Tongue (tissue), 2 donors: Measurements from ENCODE around the gene DYNC1H1. TPM values are rescaled to one million over a fixed set of nuclear protein-coding genes. Genes with fewer than 3 reads are reported as not detected.

ENCODE experiments used
- DNase-seq: peaks from one replicate; pipeline ENCODE4 v3.0.0-alpha.2; 2015
- total RNA-seq: library from RNA; depleted of rRNA; stranded (reverse); fragments of >200 nt; gene quantifications from one replicate; pipeline ENCODE4 v1.2.3, GENCODE V29; 2014

Gene DYNC1H1
- total RNA-seq, 1 donor from 2014 or later, result 610 TPM

DNA sequence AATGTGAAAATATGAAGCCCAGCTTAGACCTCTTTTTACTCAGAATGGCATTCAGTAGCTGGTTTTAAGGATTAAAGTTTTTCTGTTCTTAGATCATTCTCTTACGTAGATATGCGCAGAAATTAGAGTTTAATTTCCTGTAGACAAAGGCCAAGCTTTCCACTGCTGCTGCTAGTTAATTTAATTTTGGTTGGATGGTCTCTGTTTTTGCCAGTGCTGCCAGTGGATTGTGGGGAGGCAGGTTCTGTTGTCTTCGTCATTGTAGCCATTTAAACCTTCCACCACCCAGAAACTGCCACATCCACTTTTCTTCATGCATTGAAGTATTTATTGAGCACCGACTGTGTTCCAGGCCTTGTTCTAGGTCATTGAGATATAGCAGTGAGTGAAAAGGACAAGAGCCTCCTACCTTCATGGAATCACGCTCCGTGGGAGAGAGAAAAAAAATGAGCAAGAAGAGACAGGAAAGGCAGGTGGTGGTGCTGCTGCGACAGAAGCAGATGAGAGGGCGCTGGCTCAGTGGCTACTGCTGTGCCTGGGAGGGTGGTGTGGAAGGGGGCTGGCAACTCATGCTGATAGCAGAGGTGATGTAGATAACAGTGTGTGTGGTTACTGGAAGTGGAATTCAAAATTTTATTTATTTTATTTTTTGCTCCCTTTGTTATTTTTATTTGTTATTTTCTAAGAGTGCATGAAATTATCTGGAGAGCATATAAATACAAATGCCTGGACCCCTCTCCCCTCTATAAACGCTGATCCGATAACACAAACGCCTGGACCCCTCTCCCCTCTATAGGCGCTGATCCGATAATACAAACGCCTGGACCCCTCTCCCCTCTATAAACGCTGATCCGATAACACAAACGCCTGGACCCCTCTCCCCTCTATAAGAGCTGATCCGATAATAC lies 33.3 kb downstream of the DYNC1H1 start:
- DNase-seq, result no peak

DNA sequence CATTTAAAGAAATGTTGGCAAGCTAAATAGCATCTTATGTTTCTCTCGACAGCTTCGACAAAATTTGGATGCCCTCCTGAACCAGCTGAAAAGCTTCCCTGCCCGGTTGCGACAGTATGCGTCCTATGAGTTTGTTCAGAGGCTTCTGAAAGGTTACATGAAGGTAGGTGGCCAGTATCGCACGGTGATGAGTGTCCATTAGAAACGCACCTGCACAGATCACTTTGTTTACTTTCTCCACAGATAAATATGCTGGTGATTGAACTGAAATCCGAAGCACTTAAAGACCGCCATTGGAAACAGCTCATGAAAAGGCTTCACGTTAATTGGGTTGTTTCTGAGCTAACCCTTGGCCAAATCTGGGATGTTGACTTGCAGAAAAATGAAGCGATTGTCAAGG lies 36.5 kb downstream of the DYNC1H1 start:
- no peak for DNase-seq

DNA sequence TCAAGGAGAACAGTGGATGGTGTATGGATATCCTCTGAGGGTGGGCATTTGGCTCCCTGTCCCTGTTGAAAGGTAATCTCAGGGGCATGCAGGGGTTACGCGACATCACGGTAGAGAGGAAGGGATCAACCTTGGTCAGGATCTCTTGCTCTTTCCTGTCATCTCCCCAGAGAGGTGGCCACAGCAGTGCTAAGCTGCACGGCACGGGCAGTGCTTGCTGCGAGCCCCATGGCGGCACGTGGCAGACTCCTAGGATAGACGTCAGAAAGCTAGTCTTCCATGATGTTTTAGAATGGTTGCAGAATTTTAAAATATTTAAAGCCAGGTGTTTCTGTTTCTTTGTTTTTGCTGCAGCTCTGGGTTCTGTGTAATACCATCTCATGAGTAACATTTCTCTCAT lies 41.0 kb downstream of the DYNC1H1 start:
- DNase-seq, result no peak

DNA sequence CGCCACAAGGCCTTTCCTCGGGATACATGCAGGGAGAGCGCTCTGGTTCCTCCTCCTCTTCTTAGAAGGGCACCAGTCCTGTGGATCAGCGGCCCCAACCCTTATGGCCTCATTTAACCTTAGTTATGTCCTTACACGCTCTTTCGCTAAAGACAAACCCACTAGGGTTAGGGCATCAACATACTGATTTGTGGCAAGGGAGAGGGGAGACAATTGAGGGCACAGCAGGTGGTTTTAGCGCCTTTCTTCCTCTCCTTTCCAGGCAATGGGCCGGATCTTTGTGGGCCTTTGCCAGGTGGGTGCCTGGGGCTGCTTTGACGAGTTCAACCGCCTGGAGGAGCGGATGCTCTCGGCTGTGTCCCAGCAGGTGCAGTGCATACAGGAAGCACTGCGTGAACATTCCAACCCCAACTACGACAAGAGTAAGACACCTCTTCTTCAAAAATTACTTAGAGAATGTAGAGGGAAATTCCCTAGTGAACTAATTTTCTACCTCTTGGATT lies 43.6 kb downstream of the DYNC1H1 start:
- DNase-seq, result no peak

DNA sequence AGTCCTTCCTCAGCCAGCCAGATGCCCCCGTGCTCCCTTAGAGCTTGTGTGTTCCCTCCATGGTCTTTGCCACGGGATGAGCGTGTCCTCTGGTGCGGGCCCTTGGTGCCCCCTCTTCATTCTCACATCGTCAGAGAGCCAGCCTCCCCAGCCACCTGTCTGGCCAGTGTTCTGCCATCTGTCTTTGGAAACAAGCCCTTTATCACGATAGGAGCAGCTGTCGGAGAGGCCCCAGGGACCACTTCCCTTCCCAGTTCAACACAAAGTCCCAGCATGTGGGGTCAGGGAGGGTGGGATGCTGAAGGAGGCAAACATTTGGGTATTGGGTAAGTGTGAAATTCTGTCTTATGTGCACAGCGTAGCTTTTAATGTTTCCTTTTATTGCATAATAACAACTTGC lies 44.5 kb downstream of the DYNC1H1 start:
- peak; percentile 10 for DNase-seq

- DNase-seq, result no peak
These were observed 47.3 kb downstream of the DYNC1H1 start for GRCh38 chr14:102011631-102012030.

DNA sequence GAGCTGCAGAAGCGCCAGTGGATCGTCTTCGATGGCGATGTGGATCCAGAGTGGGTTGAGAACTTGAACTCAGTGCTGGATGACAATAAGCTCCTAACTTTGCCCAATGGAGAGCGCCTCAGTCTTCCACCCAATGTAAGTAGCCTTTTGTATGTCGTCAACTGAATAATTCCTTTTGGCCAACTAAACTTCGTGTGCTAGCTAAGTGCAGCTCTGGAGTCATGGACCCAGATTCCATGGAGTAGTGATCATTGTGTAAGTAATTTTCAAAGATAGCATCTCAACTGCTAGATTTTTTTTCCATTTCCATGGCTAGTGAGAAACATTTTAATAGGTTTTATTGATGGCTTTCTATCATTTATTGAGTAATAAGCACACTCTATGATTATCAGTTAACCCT lies 48.0 kb downstream of the DYNC1H1 start:
- no peak for DNase-seq

DNA sequence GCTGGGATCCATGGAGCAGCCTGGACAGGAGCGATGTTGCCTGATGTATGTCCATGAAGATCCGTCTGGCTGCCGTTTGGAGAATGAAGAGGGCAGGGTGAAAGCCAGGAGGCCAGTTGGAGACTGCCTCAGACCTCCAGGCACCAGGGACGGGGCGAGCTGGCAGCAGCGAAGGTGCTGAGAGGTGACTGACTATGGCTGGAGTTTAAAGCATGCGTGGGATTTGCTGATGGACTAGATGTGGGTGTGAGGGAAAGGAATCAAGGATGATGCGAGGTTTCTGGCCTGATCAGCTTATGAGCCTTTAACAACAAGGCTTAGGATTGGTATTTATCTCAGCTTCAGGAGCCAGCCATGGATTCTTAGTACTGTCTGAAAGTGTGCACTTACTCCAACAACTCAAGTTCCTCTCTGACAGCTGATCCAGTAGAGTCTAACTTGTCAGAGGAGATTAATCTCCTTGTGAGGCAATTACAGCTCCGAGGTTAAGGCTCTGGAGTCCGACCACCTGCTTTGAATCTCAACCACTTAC lies 49.4 kb downstream of the DYNC1H1 start:
- DNase-seq, result no peak

GRCh38 chr14:102015045-102015685 lies 50.8 kb downstream of the DYNC1H1 start:
- DNase-seq, result no peak

DNA sequence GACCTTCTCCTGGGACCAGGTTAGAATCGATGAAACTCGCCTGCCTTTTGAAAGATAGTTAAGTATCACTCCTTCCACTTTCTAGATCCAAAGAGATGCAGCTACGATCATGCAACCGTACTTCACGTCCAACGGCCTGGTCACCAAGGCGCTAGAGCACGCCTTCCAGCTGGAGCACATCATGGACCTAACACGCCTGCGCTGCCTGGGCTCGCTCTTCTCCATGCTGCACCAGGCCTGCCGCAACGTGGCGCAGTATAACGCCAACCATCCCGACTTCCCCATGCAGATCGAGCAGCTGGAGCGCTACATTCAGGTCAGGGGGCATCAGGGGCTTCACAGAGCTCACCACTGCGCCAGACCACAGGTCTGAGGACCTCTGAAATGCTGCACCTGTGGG lies 51.4 kb downstream of the DYNC1H1 start:
- DNase-seq, result no peak

GRCh38 chr14:102016420-102017090 lies 52.2 kb downstream of the DYNC1H1 start:
- DNase-seq, result no peak

- no peak for DNase-seq
These were observed 53.9 kb downstream of the DYNC1H1 start for GRCh38 chr14:102018251-102018650.

- DNase-seq, result no peak
These were observed 54.7 kb downstream of the DYNC1H1 start for GRCh38 chr14:102019006-102019540.

- no peak for DNase-seq
These were observed 55.9 kb downstream of the DYNC1H1 start for GRCh38 chr14:102020058-102020971.

DNA sequence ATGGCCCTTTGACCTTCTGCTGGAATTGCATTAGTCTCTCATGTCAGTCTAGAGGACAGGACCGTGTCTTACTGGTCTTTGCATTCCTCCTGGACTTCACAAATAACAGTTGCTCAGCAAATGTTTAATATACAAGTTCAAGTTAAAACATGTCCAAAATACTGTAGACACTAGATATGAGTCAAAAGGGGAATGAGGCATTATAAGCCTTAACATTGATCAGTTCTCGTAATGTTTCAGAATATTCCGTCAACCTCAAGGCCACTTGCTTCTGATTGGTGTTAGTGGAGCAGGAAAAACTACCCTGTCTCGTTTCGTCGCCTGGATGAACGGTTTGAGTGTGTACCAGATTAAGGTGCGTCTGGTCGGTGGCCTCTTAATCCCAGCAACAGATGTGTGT lies 62.6 kb downstream of the DYNC1H1 start:
- DNase-seq, result no peak

DNA sequence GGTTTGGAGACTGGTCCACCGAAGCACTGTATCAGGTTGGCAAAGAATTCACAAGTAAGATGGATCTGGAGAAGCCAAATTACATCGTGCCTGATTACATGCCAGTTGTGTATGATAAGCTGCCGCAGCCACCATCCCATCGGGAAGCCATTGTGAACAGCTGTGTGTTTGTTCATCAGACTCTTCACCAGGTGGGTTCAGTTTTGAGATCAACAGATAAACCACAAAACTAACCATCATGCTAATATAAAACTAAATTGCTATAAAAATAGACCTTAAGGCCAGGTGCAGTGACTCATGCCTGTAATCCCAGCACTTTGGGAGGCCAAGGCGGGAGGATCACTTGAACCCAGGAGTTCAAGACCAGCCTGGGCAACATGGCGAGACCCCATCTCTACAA lies 63.6 kb downstream of the DYNC1H1 start:
- DNase-seq, result no peak

DNA sequence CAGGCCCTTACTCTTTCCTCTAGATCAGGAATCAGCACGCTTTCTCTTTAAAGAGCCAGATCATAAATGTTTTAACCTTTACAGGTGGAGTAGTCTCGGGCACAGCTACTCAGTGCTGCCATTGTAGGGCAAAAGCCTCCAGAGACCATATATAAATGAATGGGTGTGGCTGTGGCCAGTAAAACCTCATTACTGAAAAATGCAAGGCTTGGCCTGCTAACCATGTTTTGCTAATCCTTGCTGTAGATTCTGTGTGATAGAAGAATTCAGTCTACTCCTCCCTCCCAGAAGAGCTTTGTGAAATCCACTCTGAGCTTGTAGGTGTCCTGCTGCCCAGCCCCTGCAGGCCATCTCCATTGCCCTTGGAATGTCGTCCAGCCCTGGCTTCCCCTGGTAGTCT lies 64.4 kb downstream of the DYNC1H1 start:
- DNase-seq, result no peak

DNA sequence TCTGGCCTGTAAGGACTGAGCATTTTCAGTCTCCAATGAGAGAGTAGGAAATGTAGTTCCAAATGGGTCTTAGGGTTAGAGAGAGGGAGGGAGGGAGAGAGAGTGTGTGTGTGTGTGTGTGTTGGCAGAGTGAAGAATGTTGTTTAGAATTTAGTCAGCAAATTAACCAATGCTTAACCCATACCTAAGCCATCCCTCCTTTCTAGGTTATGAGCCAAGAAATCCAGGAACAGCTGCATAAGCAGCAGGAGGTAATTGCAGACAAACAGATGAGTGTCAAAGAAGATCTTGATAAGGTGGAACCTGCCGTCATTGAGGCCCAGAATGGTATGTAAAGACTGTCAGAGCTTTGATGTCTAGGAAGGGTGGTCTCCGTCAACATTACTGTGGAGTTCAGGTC lies 65.6 kb downstream of the DYNC1H1 start:
- no peak for DNase-seq

- no peak for DNase-seq
These were observed 68.9 kb downstream of the DYNC1H1 start for GRCh38 chr14:102033241-102033640.

DNA sequence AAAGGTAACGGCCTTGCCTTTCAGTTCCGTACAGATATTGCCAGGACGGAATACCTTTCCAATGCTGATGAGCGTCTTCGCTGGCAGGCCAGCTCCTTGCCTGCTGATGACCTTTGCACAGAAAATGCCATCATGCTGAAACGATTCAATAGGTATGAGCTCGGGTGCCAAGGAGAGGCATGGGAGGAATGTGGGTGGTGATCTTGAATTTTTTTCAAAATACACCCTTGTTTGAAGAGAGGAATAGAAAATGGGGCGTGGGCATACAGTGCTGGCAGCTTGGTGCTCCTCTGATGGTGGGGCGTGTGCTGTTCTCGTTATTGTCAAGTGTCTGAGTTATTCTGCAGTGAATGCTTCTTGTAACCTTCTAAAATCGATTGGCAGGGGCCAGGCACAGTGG lies 69.9 kb downstream of the DYNC1H1 start:
- no peak for DNase-seq

GRCh38 chr14:102035914-102036313 lies 71.5 kb downstream of the DYNC1H1 start:
- no peak for DNase-seq
